DND-41 (cell line): ENCODE measurements around the gene TNFRSF9.
"Not testable (repeated sequence)": the region's sequence is repeated elsewhere in the genome, so short reads cannot be mapped to it uniquely, and the experiment has no call there.

Experiments
- ATAC-seq: fragments of 200-7000 bp; cut with Tn5 transposase; 3 replicates; pipeline ENCODE4 v1.9.1; 2021; ENCODE audit warnings: low read depth; ENCODE audit not compliant: insufficient read depth
- DNase-seq: peaks from one replicate; pipeline ENCODE4 v3.0.0-alpha.2; 2020
- H2AFZ ChIP-seq: 2 replicates; pipeline ENCODE4 v1.6.0; 2012; ENCODE audit warnings: low read depth, low read length
- H3K27ac ChIP-seq: 2 replicates; pipeline ENCODE4 v1.5.1; 2012; ENCODE audit warnings: low read length, inconsistent platforms
- H3K27me3 ChIP-seq: fragments of 200-600 bp; sonication (generic); 2 replicates; pipeline ENCODE4 v1.6.0; 2012; ENCODE audit warnings: low read length, mild to moderate bottlenecking, inconsistent platforms; ENCODE audit not compliant: insufficient read depth, poor library complexity
- H3K36me3 ChIP-seq: 2 replicates; pipeline ENCODE4 v1.5.1; 2012; ENCODE audit warnings: low read length, inconsistent platforms; ENCODE audit not compliant: insufficient read depth
- H3K4me1 ChIP-seq: 2 replicates; pipeline ENCODE4 v1.5.1; 2012; ENCODE audit warnings: mild to moderate bottlenecking, low read length; ENCODE audit not compliant: insufficient read depth
- H3K4me2 ChIP-seq: 2 replicates; pipeline ENCODE4 v1.6.0; 2012; ENCODE audit warnings: mild to moderate bottlenecking, moderate library complexity, low read length, inconsistent platforms; ENCODE audit not compliant: insufficient read depth
- H3K4me3 ChIP-seq, 2 experiments: fragments of 200-600 bp in 1 of 2; shearing (Covaris generic) in 1 of 2; 2 replicates each; pipeline ENCODE4 v1.5.1; 2012 to 2016; ENCODE audit warnings: inconsistent platforms in 2 of 2, low read length in 2 of 2, mild to moderate bottlenecking in 2 of 2, low read depth in 1 of 2, moderate library complexity in 1 of 2
- H3K79me2 ChIP-seq: 2 replicates; pipeline ENCODE4 v1.6.0; 2012; ENCODE audit warnings: low read length, inconsistent platforms; ENCODE audit not compliant: insufficient read depth
- H3K9ac ChIP-seq: 2 replicates; pipeline ENCODE4 v1.6.0; 2012; ENCODE audit warnings: low read depth, mild to moderate bottlenecking, inconsistent platforms, low read length, moderate library complexity
- H3K9me3 ChIP-seq: 2 replicates; pipeline ENCODE4 v1.5.1; 2012; ENCODE audit warnings: low read length, moderate library complexity, mild to moderate bottlenecking, inconsistent platforms; ENCODE audit not compliant: insufficient read depth, severe bottlenecking
- H4K20me1 ChIP-seq: 2 replicates; pipeline ENCODE4 v1.6.0; 2012; ENCODE audit warnings: low read length; ENCODE audit not compliant: insufficient read depth
- EZH2 ChIP-seq: IDR thresholded peaks from 3 replicates; pipeline ENCODE4 v1.6.1; 2012; ENCODE audit warnings: borderline replicate concordance, low read depth, mild to moderate bottlenecking, moderate library complexity, low read length, inconsistent platforms; ENCODE audit not compliant: severe bottlenecking
- TF ChIP-seq, protein P1 (sequence below): IDR thresholded peaks from 2 replicates; pipeline ENCODE4 v1.5.1; 2012; ENCODE audit warnings: borderline replicate concordance, low read length, moderate library complexity, mild to moderate bottlenecking; ENCODE audit not compliant: poor library complexity, severe bottlenecking; ENCODE audit errors: extremely low read depth

Gene TNFRSF9

DNA sequence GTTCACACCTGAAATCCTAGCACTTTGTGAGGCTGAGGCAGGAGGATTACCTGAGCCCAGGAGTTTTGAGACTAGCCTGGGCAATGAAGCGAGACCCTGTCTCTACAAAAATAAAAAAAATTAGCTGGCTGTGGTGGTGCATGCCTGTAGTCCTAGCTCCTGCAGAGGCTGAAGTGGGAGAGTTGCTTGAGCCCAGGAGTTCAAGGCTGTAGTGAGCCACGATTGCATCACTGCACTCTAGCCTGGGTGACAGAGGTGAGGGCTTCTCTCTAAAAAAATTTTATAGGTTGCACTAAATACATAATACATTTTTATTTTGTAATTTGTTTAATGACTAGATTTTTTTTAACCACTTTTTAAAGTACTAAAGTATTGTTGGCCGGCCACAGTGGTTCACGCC, 27.0 kb upstream of the TNFRSF9 start:
- Histone ChIP-seq H3K4me1 (peaks cover 39% of the 10 kb centered on the region), H4K20me1 (peaks cover 7% of the 10 kb centered on the region; the same call in 1 of the 2 replicates), H3K79me2 (peaks cover 63% of the 10 kb centered on the region), H3K27ac (no peak overlapping the region), H3K4me3 (no peak overlapping the region), H3K9ac (no peak overlapping the region), H3K36me3 (peaks cover 93% of the 10 kb centered on the region), H3K9me3 (no peaks in the 10 kb centered on the region), H3K4me2 (no peak overlapping the region), H3K27me3 (no peaks in the 10 kb centered on the region), H2AFZ (no peak overlapping the region)
- DNase-seq (no peak), ATAC-seq (no peak)
- TF ChIP-seq, protein P1, sequence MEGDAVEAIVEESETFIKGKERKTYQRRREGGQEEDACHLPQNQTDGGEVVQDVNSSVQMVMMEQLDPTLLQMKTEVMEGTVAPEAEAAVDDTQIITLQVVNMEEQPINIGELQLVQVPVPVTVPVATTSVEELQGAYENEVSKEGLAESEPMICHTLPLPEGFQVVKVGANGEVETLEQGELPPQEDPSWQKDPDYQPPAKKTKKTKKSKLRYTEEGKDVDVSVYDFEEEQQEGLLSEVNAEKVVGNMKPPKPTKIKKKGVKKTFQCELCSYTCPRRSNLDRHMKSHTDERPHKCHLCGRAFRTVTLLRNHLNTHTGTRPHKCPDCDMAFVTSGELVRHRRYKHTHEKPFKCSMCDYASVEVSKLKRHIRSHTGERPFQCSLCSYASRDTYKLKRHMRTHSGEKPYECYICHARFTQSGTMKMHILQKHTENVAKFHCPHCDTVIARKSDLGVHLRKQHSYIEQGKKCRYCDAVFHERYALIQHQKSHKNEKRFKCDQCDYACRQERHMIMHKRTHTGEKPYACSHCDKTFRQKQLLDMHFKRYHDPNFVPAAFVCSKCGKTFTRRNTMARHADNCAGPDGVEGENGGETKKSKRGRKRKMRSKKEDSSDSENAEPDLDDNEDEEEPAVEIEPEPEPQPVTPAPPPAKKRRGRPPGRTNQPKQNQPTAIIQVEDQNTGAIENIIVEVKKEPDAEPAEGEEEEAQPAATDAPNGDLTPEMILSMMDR, result no peak
- TF ChIP-seq EZH2, result no peak

DNA sequence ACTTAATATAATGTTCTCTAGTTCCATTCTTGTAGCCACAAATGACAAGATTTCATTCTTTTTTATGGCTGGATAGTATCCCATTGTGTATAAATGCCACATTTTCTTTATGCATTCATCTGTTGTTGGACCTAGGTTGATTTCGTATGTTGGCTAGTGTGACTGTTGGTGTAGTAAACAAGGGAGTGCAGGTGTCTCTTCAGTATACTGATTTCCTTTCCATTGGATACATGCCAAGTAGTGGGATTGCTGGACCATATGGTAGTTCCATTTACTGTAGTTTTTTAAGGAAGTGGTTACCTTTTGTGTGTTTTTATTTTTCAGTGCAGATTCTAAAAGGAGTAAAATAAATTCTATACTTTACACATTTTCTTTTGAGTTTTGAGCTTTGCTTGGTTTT, 26.6 kb upstream of the TNFRSF9 start:
- no peak overlapping the region for H3K9ac ChIP-seq
- no peak overlapping the region for H3K4me3 ChIP-seq
- ATAC-seq, result no peak
- no peak for DNase-seq
- H4K20me1 ChIP-seq, result peaks cover 7% of the 10 kb centered on the region; the same call in 1 of the 2 replicates
- peaks cover 43% of the 10 kb centered on the region for H3K4me1 ChIP-seq
- H3K4me2 ChIP-seq, result no peak overlapping the region; the same call in 1 of the 2 replicates
- TF ChIP-seq, protein P1, result no peak
- no peak for TF ChIP-seq EZH2
- H3K79me2 ChIP-seq, result peaks cover 65% of the 10 kb centered on the region
- H3K27ac ChIP-seq, result peak overlapping the region; percentile 27; the same call in 1 of the 2 replicates
- no peaks in the 10 kb centered on the region for H3K27me3 ChIP-seq
- peaks cover 89% of the 10 kb centered on the region for H3K36me3 ChIP-seq
- no peaks in the 10 kb centered on the region for H3K9me3 ChIP-seq
- no peak overlapping the region for H2AFZ ChIP-seq

DNA sequence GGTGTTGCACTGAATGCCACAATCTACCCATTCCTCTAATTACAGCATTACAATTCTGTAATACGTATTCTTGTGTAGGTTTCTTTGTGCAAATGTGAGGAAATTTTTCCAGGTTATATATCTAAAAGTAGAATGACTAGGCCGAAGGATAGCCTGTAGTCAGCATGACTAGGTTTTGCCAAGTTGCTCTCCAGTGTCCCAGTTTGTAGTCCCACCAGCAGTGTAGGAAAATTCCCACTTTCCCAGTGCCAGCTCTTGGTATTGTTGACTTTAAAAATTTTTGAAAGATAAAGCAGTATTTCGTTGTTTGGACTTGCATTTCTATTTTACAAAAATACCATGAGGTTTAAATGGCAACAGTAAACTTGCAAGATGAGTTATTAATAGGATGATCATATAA, 23.8 kb upstream of the TNFRSF9 start:
- H3K4me2 ChIP-seq, result peak overlapping the region; percentile 44; the same call in 1 of the 2 replicates
- no peak overlapping the region for H3K27ac ChIP-seq
- DNase-seq (no peak), ATAC-seq (no peak)
- H3K9me3 ChIP-seq, result no peaks in the 10 kb centered on the region
- H3K36me3 ChIP-seq, result peaks cover 67% of the 10 kb centered on the region
- H3K4me1 ChIP-seq, result peaks cover 55% of the 10 kb centered on the region
- no peak overlapping the region for H3K9ac ChIP-seq
- H3K4me3 ChIP-seq, result no peak overlapping the region
- H3K79me2 ChIP-seq, result peaks cover 82% of the 10 kb centered on the region
- TF ChIP-seq, protein P1, result no peak
- no peak for TF ChIP-seq EZH2
- no peaks in the 10 kb centered on the region for H3K27me3 ChIP-seq
- H4K20me1 ChIP-seq, result peaks cover 7% of the 10 kb centered on the region; the same call in 1 of the 2 replicates
- H2AFZ ChIP-seq, result no peak overlapping the region

DNA sequence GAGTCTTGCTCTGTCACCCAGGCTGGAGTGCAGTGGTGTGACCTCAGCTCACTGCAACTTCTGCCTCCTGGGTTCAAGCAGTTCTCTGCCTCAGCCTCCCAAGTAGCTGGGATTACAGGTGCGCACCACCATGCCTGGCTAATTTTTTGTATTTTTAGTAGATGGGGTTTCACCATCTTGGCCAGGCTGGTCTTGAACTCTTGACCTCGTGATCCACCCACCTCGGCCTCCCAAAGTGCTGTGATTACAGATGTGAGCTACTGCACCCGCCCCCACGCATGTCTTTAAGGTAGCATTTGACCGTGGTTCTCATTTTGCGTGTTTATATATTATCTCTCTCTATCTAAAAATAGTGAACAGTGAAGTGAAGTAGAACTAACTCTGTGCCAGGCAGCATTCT, 23.2 kb upstream of the TNFRSF9 start:
- ATAC-seq, H3K9ac ChIP-seq, H3K4me3 ChIP-seq, DNase-seq, H3K27me3 ChIP-seq, H3K9me3 ChIP-seq, H3K27ac ChIP-seq, H4K20me1 ChIP-seq, H2AFZ ChIP-seq: not testable (repeated sequence)
- H3K36me3 ChIP-seq, result peaks cover 61% of the 10 kb centered on the region
- peaks cover 55% of the 10 kb centered on the region for H3K4me1 ChIP-seq
- peak overlapping the region; percentile 44; the same call in 1 of the 2 replicates for H3K4me2 ChIP-seq
- H3K79me2 ChIP-seq, result peaks cover 79% of the 10 kb centered on the region

DNA sequence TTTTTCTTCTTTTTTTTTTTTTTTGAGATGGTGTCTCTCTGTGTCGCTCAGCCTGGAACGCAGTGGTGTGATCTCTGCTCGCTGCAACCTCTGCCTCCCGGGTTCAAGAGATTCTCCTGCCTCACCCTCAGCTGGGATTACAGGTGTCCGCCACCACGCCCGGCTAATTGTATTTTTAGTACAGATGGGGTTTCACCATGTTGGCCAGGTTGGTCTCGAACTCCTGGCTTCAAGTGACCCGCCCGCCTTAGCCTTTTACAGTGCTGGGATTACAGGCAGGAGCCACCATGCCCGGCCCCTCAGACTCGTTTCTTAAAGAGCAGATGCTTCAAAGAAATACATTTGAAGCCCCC, 22.7 kb upstream of the TNFRSF9 start:
- peaks cover 76% of the 10 kb centered on the region for H3K79me2 ChIP-seq
- not testable (repeated sequence) for H4K20me1 ChIP-seq, H3K27ac ChIP-seq, H2AFZ ChIP-seq, H3K27me3 ChIP-seq, DNase-seq, ATAC-seq, H3K9me3 ChIP-seq
- H3K4me2 ChIP-seq, result peak overlapping the region; percentile 62; the same call in 1 of the 2 replicates
- peak overlapping the region in 1 of 2 experiments; percentile 93; a peak in 1 of 4 replicates for H3K4me3 ChIP-seq
- H3K9ac ChIP-seq, result 0 out of 2 replicates have a peak overlapping the region, but pooled peaks have one; percentile 93
- H3K4me1 ChIP-seq, result peaks cover 55% of the 10 kb centered on the region
- H3K36me3 ChIP-seq, result peaks cover 56% of the 10 kb centered on the region
